ENCODE data around the gene CNOT8.
"Not testable (repeated sequence)": the region's sequence is repeated elsewhere in the genome, so short reads cannot be mapped to it uniquely, and the experiment has no call there.

Gene CNOT8

DNA sequence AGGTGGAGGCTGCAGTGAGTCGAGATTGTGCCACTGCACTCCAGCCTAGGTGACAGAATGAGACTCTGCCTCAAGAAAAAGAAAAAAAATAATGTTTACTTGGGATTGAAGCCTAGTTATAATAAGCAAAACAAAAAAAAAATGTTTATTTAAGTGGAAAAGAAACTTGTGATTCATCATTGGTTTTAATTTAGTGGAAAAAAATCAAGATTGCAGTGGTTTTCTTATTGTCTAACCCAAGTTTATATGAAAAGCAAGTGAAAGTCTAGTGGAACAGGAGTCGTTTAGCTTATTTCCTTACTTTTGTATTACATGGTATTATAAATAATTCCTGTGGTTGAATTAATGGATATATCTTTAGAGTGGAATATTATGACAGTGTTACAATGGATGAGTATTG lies 8.4 kb downstream of the CNOT8 start:
- no peak for DNase-seq

DNA sequence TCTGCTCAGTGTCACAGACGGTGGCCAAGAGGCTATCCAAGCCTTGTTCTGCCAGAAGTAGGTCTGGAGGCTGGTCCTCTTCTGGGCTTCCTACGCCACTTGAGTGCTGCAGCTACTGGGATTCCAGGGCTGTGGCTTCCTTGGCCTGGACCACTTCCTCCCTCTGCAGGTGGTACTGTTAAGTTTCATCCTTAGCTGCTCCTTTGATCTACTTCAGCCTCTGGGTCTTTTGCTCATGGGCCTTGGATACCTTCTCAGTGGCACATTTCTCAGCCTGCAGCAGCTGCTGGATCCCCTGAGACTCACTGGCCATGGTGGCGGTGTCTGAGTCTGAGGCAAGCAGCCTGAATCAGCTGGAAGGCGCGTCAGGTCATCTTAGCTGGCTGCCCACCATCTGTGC lies 10.3 kb downstream of the CNOT8 start:
- no peak for DNase-seq

DNA sequence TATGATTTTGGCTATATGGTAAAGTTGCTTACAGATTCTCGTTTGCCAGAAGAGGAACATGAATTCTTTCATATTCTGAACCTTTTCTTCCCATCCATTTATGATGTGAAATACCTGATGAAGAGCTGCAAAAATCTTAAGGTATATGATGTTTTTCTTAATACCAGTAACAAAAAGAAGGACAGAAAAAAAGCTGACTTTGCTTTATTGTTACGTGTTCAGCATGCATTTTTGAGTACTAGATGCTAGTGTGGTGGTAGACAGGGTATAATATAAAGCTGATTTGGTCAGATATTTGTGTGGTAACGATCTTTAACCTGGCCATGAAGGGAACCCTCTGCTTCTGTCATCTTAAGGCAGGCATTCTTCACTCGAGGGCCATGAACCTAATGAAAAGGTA lies 13.3 kb downstream of the CNOT8 start:
- no peak for DNase-seq

DNA sequence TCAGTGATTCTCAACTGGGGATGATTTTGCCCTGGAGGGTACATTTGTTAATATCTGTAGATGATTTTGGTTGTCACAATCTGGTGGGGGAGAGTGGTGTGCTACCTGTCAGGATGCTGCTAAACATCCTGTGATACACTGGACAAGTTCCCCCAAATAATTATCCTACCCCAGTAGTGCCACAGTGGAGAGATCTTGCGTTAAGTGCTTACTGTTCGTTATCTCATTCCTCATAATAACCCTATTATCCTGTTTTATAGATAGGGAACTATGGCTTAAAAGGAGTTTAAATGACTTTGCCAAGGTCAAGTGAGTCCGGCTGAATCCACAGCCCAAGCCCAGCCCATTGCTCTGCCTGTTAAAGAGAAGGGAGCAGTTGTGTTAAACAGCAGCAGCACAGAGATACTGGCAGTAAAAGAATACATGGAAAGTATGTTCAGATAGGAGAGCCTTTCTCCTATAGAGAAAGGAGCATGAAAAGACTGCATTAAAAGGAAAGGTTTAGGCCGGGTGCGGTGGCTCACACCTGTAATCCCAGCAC lies 15.4 kb downstream of the CNOT8 start:
- no peak for DNase-seq

DNA sequence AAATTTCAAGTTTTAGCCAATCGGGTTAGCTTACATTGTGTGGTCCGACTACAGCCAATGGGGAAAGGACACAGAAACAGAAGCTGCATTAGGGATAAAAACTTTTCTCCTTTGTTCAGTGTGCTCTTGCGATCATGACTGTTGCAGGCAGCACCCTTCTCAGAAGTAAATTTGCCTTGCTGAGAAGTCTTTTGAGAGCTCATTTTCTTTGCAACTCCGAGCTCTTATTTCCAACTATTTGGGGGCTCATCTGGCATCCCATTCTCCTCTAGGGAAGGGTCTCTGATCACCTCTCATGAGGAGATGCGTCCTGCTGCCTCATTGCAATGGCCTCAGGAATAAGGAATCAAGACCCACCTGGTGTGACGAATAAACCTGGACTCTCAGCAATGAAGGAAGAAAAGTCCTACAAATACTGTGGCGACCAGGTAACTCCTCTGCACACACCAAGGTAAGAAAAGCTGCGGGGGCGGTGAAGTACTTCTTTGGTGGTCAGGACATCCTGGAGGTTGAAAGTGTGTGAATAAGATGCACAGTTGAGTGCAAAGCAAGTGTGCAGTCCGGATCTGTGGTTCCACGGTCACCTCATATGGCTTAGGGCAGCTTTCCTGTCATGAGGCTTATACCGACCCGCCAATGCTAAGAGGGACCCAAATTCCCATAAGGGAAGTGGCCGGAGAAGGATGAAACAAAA lies 20.4 kb downstream of the CNOT8 start:
- no peak for DNase-seq

DNA sequence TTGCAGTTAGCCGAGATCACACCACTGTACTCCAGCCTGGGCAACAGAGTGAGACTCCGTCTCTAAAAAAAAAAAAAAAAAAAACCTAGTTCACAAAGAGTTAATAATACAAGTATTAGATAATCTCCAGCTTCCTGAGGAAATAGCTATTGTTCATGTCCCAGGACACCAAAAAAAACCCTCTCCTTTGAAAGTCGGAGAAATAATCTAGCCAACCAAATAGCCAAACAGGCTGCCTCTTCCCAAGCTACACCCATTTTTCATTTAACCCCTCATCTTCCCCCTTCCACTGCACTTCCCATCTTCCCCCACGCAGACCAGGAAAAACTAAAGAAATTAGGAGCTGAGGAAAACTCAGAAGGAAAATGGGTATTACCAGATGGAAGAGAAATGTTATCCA lies 23.6 kb downstream of the CNOT8 start:
- no peak for DNase-seq

DNA sequence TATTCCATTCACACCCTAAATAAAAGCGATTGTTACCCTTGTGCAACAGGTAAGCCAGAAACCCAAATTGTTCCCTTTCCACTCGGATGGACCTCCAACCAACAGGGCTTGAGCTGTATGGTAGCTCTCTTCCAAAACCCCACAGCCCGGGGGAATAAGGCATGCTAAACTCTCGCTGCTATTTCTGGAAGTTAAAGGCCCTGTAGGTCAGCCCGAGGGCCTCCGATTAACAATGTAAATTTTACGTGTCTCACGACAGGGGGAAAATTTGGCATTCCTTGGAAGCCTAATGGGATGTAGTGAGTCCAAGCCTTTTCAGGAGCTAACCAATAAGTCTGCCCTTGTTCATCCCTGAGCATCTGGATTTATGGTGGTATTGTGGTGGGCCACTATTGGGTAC lies 26.0 kb downstream of the CNOT8 start:
- no peak for DNase-seq

DNA sequence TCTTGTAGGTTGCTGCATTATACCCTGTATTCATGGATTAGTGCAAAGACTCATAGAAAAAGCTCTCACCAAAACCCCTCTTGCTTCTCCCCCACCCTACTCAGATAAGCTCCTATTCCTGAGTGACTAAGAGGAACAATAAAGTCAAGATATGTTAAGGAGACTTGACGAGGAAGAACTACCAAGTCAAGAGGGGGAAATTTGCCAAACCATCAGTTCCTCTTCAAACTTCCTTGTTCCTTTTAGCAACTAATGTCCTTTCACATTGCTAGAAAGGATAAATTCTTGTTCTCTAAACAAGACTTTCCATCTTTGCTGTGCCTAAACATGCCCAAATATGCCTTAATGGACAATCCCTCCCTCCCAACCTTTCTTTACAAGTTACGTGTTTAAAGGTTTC lies 27.0 kb downstream of the CNOT8 start:
- DNase-seq: no peak

DNA sequence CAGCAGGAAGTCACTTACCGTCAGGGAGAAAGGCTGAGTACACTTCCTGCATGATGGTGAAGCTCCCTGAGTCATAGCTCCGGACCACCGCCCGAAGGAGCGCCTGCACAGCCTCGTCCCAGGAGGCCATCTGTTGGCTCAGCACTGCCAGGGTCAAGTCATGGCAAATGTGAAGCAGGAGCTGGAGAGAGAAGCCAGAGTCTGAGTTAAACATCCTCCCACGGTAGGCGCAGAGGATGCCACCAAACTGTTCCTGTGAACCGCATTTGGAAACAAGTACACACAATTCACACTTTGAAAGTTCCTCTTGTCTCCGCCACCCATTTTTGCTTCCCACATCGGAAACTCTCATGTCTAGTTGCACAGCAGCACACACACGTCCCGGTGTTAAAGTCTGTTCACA lies 33.9 kb downstream of the CNOT8 start:
- DNase-seq: no peak

DNA sequence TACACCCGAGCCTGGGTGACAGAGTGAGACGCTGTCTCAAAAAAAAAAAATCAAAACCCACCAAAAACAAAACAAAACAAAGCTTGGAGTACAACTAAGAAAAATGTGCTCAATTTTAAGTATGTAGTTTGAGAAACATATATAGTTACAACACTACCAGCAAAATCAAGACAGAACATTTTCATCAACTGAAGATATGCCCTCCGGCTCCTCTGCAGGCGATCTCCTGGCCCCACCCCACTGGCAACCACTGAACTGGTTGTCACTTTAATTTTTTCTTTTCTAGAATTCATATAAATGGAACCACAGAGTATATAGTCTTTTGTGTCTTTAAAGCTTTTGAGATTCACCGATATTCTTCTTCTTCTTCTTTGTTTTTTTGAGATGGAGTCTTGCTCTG lies 35.0 kb downstream of the CNOT8 start:
- DNase-seq: no peak

DNA sequence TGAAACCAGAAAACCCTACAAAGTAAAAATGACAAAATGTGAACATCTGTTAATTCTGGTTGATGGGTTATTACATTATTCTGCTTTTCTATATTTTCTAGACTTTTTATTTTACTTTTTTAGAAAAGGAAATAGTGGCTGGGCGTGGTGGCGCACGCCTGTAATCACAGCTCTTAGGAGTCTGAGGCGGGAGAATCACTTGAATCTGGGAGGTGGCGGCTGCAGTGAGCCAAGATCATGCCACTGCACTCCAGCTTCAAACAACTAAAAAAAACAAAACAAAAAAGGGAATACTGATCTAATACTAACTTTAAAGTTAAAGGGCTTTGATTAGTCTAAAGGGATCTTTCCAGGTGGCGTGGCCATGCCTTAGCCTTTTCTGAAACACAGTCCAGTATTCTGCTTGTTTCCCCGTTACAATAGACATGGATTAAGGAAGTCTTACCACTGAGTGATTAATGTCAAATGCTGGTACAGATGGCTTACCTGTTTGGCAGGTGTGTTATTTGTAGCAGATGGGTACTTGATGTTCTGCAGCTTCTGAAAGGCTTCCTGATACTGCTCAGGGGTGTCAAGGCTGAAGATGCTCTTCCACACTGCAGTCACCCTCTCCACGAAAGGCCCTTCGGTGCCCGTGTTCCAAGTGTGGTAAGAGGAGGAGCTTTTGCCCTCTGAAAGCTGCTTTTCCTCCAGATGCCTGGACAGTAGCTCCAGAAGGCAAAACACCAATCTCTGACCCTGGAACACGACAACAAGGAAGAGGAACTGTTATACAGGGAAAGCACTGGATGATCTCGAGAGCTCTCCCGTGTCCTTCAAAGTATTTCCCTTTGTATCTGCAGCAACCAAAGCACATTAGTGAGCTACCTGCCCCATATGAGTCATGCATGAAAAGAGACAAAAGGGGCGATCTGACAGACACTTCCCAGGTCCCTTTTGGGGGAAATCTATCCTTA lies 37.5 kb downstream of the CNOT8 start:
- DNase-seq: no peak

DNA sequence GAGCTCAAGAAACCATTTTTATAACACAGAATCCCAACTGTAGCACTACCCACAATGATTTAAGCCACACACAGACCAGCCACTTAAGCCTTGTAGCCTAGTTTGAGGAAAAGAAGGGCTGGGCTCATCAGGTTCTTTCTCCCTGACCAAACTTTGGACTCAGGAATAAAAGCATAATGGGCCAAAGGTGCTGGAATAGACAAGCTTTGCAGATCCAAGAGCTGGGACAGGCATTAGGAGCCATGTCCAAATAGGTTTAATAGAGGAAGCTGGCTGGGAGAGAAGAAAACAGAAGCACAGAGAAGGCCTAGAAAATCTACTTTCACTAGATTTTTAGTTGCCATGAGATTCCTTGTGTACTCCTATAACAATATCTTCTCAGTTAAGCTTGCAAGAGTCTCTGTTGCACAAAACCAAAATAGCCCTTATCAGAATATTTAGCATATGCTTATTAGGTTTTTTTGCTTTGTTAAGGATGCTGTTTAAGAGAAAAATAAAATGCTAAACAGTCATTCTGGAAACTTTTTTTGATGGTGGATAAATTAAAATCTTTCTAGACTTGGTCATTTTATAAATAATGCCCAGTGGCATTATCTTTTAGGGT lies 38.2 kb downstream of the CNOT8 start:
- DNase-seq: no peak

DNA sequence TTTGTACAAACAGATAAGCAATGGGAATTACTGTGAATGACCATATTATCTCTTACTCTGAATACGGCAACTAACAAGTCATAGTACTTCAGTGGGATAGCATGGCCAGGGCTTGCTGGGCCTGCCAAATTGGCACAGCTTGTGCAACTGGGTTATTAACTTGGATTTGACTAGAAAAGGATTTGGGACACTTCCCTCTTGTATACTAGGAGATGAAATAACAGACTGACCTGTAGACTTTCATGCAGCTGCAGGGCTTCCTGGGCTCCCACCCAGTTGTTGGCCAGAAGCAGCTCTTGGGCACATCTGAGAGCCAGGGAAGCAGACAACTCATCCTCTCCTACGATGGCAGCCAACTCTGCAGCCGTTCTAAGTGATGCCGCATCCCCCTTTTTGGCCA lies 39.8 kb downstream of the CNOT8 start:
- no peak for DNase-seq

DNA sequence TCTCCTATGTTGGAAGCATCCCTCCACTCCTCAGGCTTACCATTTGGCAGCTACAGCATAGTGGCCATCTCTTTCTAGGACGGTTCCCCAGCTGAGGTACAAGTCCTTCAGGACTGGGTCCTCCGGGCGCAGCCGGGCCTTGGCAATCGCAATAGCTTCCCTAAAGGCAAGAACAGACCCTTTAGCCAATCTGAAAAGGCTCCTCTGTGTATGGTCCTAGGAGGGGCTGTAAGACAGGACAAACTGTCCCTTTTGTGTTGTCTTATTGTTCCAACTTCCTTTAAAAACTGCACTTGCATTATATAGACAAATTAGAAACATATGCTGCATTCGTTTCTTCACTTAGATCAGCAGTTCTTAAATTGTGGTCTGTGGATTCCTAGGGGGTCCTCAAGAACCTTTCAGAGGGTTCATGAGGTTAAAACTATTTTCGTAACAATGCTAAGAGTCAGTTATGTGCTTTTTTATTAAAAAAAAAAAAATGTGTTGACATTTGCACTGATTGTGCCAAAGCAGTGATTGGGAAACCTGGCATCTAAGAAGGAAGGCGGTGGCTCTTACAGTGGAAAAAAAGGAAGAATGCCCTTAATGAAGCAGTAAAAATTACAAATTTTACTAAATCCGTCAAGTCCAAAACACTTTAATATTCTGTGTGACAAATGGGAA lies 40.9 kb downstream of the CNOT8 start:
- DNase-seq: no peak

DNA sequence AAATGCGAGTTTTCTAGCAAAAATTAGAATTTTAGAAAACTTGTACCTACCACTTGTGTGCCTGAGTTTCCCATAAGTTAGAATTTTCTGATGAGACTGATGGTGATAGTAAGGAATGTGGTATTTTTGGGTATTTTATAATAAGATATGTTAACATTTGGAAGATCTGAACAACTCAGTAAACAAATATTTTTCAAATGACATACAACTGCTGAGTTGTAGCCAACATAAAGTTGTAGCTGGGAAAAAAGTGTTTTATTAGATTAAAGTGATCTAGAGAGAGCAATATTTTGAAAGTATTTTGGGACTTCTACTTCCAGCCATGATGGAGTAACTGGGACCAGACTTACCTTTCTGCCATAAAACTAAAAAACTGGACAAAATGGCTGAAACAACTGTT lies 41.6 kb downstream of the CNOT8 start:
- no peak for DNase-seq

DNA sequence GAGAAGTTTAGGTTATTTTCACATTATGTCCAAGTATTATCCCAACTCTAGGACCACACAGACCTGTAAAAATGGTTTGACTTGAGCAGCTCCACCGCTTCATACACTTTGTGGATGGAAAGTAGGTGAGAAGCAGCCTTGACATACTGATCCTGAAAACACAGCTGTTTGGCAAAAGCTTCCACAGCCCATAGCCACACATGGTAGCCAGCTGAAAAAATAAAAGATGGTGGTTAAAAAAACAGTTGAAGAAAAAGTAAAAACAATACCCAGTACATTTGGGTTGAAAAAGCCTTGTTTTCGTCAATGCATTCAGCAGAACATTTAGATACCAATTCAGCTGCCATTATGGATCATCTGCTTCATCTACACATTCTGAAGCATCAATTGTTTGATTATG lies 42.8 kb downstream of the CNOT8 start:
- DNase-seq: no peak

DNA sequence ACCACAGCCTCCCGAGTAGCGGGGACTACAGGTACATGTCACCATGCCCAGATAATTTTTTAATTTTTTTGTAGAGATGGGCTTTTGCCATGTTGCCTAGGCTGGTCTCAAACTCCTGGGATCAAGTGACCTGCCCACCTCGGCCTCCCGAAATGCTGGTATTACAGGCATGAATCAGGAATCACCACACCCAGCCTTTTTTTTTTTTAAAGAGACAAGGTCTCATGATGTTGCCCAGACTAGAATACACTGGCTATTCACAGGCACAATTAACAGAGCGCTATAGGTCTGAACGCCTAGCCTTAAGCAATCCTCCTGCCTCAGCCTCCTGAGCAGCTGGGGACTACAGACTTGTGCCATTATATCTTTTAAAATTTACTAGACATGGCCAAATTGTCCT lies 43.5 kb downstream of the CNOT8 start:
- DNase-seq: no peak

DNA sequence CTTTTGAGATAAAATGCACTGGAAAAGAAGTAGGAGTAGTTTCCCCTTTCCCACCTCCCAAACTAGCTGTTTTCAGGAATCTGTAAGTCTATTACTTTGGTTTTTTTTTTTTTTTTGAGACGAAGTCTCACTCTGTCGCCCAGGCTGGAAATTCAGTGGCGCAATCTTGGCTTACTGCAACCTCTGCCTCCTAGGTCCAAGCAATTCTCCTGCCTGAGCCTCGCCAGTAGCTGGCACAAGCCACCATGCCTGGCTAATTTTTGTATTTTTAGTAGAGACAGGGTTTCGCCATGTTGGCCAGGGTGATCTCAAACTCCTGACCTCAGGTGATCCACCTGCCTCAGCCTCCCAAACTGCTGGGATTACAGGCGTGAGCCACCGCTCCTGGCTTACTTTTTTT lies 47.2 kb downstream of the CNOT8 start:
- DNase-seq: not testable (repeated sequence)

DNA sequence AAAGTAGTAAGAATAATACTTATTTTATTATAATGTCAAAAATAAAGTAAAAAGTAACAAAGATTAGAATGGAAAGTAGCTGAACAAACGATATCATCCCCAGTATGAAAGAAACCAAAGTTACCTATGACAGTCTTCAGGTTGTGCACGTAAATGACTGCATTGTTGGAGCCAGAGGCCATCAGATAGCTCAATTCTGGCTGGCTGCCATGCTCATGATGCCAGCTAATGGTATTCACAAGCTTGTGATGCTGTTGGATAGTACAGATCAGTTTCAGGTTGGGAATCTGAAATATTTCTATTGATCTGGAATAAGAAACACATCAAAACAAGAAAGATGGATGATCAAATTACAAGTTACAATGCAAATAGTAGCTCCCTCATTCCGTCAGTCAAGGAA lies 58.4 kb downstream of the CNOT8 start:
- DNase-seq: no peak

DNA sequence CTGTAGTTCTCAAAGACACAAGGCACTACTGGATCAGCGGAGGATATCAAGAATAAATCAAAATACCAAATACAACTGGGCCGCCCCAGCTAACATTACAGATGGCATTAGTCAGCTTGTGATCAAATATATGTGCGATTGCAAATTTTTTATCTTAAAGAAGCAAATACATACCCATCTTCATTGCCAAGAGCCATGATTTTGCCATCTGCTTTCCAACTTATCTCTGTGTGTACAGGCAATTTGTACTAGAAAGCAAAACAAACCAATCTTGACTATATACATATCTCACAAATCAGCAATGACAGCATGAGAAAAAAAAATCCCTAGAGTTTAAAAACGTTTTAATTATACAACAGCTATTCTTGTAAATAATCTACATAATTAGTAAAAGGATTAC lies 59.3 kb downstream of the CNOT8 start:
- DNase-seq: no peak

DNA sequence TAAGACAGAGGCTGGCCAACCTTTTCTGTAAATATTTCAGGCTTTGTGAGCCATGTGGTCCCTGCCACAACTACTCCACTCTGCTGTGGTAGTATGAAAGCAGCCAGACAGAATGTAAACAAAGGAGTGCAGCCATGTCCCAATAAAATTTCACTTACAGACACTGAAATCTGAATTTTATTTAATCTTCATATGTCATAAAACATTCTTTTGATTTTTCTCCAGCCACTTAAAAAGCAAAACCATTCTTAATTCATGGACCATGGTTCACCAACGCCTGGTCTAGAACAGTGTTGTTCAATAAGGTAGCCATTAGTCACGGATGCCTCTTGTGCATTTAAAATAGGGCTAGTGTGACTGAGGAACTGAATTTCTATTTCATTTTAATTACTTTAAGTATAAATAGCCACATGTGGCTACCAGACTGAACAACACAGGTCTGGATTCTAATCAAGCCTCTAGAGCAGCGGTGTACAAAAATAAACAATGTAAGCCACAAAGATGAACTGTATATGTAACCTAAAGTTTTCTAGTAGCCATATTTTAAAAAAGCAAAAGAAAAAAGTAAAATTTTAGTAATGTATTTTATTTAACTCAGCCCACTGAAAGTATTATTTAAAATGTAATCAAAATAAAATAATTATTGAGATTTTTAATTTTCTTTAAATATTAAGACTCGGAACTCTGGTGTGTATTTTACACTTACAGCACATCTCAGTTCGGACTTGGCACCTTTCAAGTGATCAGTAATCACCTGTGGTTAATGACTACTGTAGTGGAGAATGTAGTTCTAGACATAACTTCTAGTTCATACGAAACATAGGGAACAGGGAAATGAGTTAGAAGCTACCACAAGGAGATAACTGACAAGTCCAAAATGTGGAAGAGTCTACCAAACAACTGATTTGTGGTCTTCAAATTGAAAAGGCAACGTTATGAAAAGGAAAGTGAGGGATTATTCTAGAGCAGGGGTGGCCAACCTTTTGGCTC lies 65.3 kb downstream of the CNOT8 start:
- no peak for DNase-seq

All from cortex of kidney (tissue), 1 donor.